ENCODE results near the gene PRPF6. TPM values are rescaled to one million over a fixed set of nuclear protein-coding genes. Genes with fewer than 3 reads are reported as not detected.

The PRPF6 gene
- total and polyA plus RNA-seq, 8 donors: 49.8 to 85.4 (median 80.3) TPM

DNA sequence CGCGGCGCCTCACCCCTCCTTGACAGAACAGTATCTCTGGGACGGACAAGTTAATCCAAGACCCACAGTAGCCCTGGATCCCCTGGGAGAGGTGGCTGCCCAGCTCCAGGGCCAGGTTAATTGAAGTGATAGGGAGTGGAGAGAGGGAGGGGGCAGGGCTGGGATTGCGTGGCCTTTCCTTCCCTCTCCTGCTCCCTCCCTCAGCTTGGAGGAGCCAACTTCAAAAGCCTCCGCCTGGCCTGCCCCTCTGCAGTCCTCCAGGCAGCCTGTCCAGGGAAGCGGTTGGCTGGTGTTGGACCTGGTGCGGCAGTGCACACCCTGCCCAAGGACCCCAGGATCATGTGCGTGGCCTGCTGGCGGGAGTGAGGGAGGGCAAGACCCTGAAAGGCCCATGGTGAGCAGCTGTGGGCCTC, 55.0 kb downstream of the PRPF6 start, which contains the start of gene C20orf204:
Gene C20orf204, plus strand, starts transcription at position 250 of the 413 bp plus-strand sequence. Its CDS starts 142 bp downstream, at position 392.
- H3K4me1 ChIP-seq: peaks cover 10 to 35% of the 10 kb centered on the region in 2 donors
- H3K27me3 ChIP-seq: peaks cover 18 to 52% of the 10 kb centered on the region in 2 donors
- DNase-seq (no peak), ATAC-seq (no peak)
- peaks cover 0 to 47% of the 10 kb centered on the region in 2 donors for H3K36me3 ChIP-seq
- intact Hi-C loops (cut with DNase I): no loop called here
- TF ChIP-seq, protein P1, sequence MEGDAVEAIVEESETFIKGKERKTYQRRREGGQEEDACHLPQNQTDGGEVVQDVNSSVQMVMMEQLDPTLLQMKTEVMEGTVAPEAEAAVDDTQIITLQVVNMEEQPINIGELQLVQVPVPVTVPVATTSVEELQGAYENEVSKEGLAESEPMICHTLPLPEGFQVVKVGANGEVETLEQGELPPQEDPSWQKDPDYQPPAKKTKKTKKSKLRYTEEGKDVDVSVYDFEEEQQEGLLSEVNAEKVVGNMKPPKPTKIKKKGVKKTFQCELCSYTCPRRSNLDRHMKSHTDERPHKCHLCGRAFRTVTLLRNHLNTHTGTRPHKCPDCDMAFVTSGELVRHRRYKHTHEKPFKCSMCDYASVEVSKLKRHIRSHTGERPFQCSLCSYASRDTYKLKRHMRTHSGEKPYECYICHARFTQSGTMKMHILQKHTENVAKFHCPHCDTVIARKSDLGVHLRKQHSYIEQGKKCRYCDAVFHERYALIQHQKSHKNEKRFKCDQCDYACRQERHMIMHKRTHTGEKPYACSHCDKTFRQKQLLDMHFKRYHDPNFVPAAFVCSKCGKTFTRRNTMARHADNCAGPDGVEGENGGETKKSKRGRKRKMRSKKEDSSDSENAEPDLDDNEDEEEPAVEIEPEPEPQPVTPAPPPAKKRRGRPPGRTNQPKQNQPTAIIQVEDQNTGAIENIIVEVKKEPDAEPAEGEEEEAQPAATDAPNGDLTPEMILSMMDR (IDR thresholded peaks at IDR 0.05): no peak
- no peak within 1 kb of the TSS for H3K27ac ChIP-seq
- no peaks in the 10 kb centered on the region for H3K9me3 ChIP-seq
- no peak within 1 kb of the TSS for H3K4me3 ChIP-seq

DNA sequence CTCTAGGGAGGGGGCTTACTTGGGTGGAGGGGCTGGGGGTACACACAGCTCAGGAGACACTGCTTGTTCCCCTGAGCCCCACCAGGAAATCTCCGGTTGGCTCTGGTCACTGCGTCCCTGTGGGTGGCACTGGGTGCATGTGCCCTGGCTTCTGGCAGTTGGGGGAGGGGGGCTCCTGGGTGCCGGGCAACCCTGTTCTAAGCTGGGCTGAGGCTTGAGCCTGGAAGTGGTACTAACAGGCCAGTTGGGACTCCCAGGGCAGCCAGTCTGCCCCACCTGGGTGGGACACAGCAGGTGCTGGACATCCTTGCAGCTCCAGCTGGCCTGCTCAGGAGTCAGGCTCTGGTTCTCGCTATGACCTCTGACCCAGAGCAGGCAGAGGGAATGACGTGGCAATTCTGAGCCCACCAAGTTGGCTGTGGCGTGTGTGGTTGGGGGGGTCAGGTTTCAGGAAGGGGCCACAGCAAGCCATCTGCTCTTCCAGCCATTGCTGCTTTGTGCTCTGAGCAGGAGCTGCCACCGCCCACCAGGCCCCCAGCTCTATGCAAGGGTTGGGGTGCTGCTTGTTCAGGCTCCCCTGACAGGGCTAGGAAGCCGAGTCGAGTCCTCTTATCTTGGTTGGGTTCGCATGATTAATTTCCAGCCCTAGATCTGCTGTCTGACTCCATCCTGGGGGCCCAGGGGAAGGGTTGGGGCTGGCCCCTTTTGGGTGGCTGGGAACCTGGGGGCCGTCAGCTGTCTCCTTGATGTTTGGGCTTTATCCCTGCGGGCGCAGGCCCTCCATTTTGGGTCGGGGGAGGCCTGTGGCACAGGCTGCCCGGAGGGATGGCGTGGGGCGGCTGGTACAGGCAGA, 55.6 kb downstream of the PRPF6 start:
- Histone ChIP-seq H3K27me3 (peaks cover 23 to 58% of the 10 kb centered on the region in 2 donors), H3K36me3 (peaks cover 0 to 40% of the 10 kb centered on the region in 2 donors), H3K4me3 (no peak overlapping the region), H3K4me1 (peaks cover 12 to 41% of the 10 kb centered on the region in 2 donors), H3K9me3 (no peaks in the 10 kb centered on the region), H3K27ac (no peak overlapping the region)
- DNase-seq (no peak), ATAC-seq (no peak)
- intact Hi-C loops (cut with DNase I): no loop called here
- TF ChIP-seq, protein P1 (IDR thresholded peaks at IDR 0.05): no peak

GRCh38 chr20:64037199-64037497, 56.2 kb downstream of the PRPF6 start:
- H3K4me1 ChIP-seq: peaks cover 18 to 47% of the 10 kb centered on the region in 2 donors
- no peaks in the 10 kb centered on the region for H3K9me3 ChIP-seq
- DNase-seq: no peak
- intact Hi-C loops (cut with DNase I): no loop called here
- no peak for ATAC-seq
- H3K36me3 ChIP-seq: peaks cover 0 to 35% of the 10 kb centered on the region in 2 donors
- H3K27ac ChIP-seq: no peak overlapping the region
- H3K4me3 ChIP-seq: no peak overlapping the region
- TF ChIP-seq, protein P1 (IDR thresholded peaks at IDR 0.05): no peak
- peaks cover 28 to 64% of the 10 kb centered on the region in 2 donors for H3K27me3 ChIP-seq

DNA sequence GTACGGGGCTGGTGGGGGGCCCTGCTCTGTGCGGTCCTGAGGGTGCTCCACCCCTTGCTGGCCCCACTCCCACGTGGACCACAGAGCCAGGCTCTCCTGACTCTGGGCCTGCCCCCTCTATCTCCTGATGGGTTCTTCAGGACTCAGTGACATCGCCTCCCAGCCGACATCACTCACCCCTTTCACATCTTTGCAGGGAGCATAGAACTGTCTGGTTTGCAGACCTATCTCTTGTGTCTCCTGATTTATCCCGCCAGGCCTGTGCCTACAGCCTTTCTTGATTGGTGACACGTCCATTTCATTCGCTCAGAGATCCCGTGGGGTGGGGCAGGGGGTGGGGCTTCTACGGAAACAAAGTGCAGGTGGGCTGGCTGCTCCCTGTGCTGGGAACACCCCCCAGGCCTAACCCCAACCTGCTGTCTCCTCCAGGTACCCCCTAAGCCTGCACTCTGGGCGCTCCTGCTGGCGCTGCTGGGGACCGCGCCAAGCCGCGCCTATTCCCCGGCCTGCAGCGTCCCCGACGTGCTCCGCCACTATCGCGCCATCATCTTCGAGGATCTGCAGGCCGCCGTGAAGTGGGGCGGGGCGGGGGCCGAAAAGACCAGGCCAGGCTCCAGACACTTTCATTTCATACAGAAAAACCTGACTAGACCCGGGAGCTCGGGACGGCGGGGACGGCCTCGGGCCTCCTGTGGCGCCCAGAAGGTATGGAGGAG, 56.7 kb downstream of the PRPF6 start:
- DNase-seq (no peak), ATAC-seq (no peak)
- H3K4me3 ChIP-seq: peak overlapping the region in 1 of 2 donors; percentile 53
- peak overlapping the region in 1 of 2 donors; percentile 76 for H3K27ac ChIP-seq
- H3K36me3 ChIP-seq: peaks cover 0 to 29% of the 10 kb centered on the region in 2 donors
- peaks cover 32 to 69% of the 10 kb centered on the region in 2 donors for H3K27me3 ChIP-seq
- no peaks in the 10 kb centered on the region for H3K9me3 ChIP-seq
- intact Hi-C loops (cut with DNase I): no loop called here
- H3K4me1 ChIP-seq: peaks cover 21 to 50% of the 10 kb centered on the region in 2 donors
- TF ChIP-seq, protein P1 (IDR thresholded peaks at IDR 0.05): no peak

DNA sequence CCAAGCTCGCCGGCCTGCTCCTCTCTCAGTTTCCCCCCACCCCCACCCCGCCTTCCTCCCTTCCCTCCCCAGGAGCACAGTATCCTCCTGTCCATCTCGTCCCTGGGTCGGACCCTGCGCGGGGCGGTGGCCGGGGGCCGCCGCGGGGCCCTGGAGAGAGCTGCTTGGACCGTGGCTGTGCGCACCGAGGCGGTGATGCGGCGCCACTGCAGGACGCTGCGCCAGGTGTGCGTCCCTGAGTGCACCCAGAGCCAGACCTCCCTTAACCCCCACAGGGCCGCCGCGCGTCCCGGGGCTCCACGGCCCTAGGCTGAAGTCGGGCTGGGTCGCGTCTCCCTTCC, 57.3 kb downstream of the PRPF6 start:
- peaks cover 32 to 73% of the 10 kb centered on the region in 2 donors for H3K27me3 ChIP-seq
- ATAC-seq (peak; percentile 4), DNase-seq (no peak)
- TF ChIP-seq, protein P1 (IDR thresholded peaks at IDR 0.05): no peak
- H3K9me3 ChIP-seq: no peaks in the 10 kb centered on the region
- peak overlapping the region; percentile 38 to 53 for H3K4me3 ChIP-seq
- H3K27ac ChIP-seq: peak overlapping the region; percentile 76 to 78
- peaks cover 0 to 24% of the 10 kb centered on the region in 2 donors for H3K36me3 ChIP-seq
- peaks cover 21 to 50% of the 10 kb centered on the region in 2 donors for H3K4me1 ChIP-seq
- intact Hi-C loops (cut with DNase I): no loop called here
